ENCODE data around the gene PALD1.
"Not testable (repeated sequence)": the region's sequence is repeated elsewhere in the genome, so short reads cannot be mapped to it uniquely, and the experiment has no call there.

The PALD1 gene

GRCh38 chr10:70481105-70481504 lies 2.5 kb downstream of the PALD1 start:
- TF ChIP-seq CTCF (IDR thresholded peaks at IDR 0.05; ENCODE audit: borderline replicate concordance, control extremely low read depth, extremely low read depth, insufficient read depth, missing control alignments), result no peak
- peak; percentile 18 for DNase-seq (ENCODE audit: low spot score)
- in situ Hi-C loops (cut with MboI; ENCODE audit: low sequenced_read_pairs, unreplicated experiment), result no loop called here

DNA sequence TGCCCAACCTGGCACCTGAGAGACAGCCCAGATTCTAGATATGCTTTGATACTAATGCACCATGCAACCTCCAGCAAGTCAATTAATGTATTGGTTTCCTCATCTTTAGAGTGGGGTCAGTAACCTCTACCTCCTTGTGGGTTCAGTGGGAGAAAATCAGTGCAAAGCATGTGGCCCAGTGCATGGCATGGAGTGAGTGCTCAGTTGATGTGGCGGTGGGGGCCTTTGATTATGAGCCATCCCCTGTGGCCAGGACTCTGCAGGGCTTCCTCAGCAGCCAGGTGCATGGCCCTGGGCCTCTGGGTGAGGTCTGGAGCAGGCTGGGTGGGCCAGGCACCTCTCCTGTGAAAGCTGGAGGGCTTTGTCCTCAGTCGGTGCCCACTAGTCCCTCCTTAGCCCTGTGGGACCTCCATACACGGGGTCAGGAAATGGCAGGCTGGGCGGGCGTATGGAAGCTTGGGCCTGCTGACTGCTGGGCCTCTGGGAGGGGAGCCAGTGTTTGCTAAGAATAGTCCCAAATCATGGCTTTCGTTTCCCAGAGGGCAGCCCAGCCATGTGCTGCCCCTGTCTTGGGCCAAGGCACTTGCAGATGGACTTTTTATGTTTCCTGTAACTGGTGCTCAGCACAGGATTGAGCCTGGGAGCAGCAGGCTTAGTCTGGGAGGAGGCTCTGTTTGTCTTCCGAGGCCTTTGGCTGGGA lies 3.4 kb downstream of the PALD1 start:
- in situ Hi-C loops (cut with MboI; ENCODE audit: low sequenced_read_pairs, unreplicated experiment), result no loop called here
- no peak for TF ChIP-seq CTCF (IDR thresholded peaks at IDR 0.05; ENCODE audit: borderline replicate concordance, control extremely low read depth, extremely low read depth, insufficient read depth, missing control alignments)
- DNase-seq (ENCODE audit: low spot score), result no peak

DNA sequence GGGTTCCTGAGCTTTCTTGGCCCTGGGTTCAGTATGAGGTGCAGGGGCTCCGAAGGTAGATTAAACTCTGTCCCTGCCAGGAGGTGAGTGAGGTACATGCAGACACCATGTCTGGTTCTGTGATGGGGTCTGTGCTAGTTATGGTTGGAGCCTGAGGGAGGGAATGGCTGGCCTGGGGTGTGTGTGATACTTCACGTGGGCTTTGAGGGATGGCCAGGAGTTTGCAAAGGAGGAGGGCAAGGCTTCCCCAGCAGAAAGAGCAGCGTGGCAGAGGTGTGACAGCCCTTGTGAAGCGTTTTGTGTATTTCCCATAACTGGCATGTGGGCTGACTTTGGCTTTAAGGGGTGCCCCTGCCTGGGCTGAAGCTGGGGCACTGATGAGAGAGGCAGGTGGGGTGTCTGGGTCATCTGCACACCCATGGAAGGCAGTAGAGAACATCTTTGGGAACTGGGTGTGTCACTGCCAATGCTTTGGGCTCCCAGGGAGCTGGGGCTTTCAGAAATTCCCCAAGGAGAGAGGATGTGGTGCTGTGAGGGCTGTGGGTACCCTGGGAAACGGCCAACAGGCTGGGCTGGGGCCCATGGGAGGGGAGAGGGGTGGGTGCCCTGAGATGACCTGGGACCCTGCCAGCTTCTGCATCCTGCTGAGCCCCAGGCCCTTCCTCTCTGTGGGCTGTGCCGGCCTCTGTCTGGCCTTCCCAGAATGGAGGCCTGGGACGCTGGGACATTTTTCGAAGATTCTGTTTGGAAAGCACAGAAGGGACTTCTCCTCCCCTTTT lies 4.6 kb downstream of the PALD1 start:
- in situ Hi-C loops (cut with MboI; ENCODE audit: low sequenced_read_pairs, unreplicated experiment), result no loop called here
- no peak for DNase-seq (ENCODE audit: low spot score)
- no peak for TF ChIP-seq CTCF (IDR thresholded peaks at IDR 0.05; ENCODE audit: borderline replicate concordance, control extremely low read depth, extremely low read depth, insufficient read depth, missing control alignments)

- DNase-seq (ENCODE audit: low spot score); in situ Hi-C loops (cut with MboI; ENCODE audit: low sequenced_read_pairs, unreplicated experiment): not testable (repeated sequence)
These were observed 5.3 kb downstream of the PALD1 start for GRCh38 chr10:70483872-70484271.

- DNase-seq (ENCODE audit: low spot score), result no peak
- in situ Hi-C loops (cut with MboI; ENCODE audit: low sequenced_read_pairs, unreplicated experiment), result no loop called here
These were observed 9.3 kb downstream of the PALD1 start for GRCh38 chr10:70487824-70488223.

GRCh38 chr10:70490142-70490541 lies 11.6 kb downstream of the PALD1 start:
- no peak for DNase-seq (ENCODE audit: low spot score)
- in situ Hi-C loops (cut with MboI; ENCODE audit: low sequenced_read_pairs, unreplicated experiment), result no loop called here
- no peak for TF ChIP-seq CTCF (IDR thresholded peaks at IDR 0.05; ENCODE audit: borderline replicate concordance, control extremely low read depth, extremely low read depth, insufficient read depth, missing control alignments)

More at GRCh38 chr10:70487824-70488223, 9.3 kb downstream of the PALD1 start:
- no peak for TF ChIP-seq CTCF (IDR thresholded peaks at IDR 0.05; ENCODE audit: borderline replicate concordance, control extremely low read depth, extremely low read depth, insufficient read depth, missing control alignments)

- in situ Hi-C loops (cut with MboI; ENCODE audit: low sequenced_read_pairs, unreplicated experiment), result no loop called here
- TF ChIP-seq CTCF (IDR thresholded peaks at IDR 0.05; ENCODE audit: borderline replicate concordance, control extremely low read depth, extremely low read depth, insufficient read depth, missing control alignments), result no peak
- no peak for DNase-seq (ENCODE audit: low spot score)
These were observed 13.0 kb downstream of the PALD1 start for GRCh38 chr10:70491614-70492013.
